ENCODE results near the gene DCP2.
"Not testable (repeated sequence)": the region's sequence is repeated elsewhere in the genome, so short reads cannot be mapped to it uniquely, and the experiment has no call there.

DCP2 gene

DNA sequence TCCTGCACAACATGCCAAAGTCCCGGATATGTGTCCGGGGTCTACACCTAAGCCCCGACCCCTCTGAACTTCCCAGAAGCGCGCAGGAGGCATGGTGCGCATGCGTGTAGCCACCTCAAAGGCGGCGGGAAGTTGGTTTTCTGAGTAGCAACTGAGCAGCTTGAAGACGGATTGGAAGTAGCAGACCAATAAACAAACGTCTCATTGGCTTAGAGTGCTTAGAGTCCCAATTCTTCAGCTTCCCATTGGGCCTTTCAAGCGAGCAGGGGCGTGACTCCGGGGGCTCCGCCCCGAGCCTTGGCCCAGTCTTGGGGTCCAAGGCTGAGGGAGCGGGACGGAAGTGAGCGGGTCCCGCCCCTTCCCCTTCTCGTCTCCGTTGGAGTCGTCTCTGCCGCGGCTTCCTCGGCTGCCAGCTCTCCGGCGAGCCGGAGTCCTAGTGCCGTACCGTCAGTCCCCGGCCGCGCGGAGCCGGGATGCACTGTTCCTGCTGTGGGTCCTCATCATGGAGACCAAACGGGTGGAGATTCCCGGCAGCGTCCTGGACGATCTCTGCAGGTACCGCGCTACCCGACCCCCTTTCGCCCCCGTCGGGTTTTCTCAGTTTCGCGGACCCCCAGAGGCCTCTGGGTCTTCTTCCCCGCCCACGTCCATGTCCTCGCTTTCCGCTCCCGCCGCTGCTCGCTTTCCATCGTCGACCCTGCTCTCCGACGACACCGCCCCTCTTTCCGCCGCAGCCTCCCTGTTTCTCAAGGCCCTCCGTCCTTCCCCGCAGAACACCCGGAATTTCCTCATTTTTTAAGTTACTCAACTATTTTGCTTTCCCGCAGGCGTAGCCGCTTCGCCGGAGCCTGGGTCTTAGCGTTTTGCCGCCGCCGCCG lies at the start of gene DCP2:
Gene DCP2 (plus strand): TSS at position 367 of the 878 bp plus-strand sequence. CDS start 136 bp downstream, at position 503.
- DNase-seq (ENCODE audit: low read depth in 3 of 3) = peak; percentile 83 to 88 (median 85)

DNA sequence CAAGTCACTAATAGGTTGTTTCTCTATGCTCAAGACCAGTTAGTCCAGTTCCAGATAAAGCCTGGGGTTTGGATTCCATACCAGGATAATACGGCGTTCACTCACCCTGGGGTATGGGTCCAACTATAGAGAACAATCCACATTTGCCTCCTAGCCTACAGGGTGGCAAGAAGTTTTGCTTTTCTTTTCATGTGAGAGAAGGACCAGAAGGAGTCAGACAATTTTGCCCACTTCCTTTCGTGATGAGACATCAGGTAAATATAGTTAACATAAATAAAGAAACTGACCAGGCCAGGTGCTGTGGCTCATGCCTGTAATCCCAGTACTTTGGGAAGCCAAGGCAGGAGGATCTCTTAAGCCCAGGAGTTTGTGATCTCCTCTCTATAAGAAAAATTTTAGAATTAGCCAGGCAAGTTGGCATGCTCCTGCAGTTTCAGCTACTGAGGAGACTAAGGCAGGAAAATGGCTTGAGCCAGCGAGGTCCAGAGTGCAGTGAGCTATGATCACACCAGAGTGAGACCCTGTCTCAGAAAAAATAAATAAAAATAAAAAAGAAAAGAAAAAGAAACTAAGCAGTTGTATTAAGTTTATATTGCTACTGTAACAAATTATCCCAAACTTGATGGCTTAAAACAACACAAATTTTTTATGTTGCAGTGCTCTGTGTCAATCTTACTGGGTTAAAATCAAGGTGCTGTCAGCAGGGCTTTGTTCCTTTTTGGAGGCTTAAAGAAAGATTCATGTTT lies 47.1 kb upstream of the DCP2 start:
- DNase-seq (ENCODE audit: low read depth in 3 of 3) = no peak

GRCh38 chr5:112930082-112930344 lies 46.6 kb upstream of the DCP2 start:
- DNase-seq (ENCODE audit: low read depth in 3 of 3) = no peak

GRCh38 chr5:112931473-112931872 lies 45.1 kb upstream of the DCP2 start:
- no peak for DNase-seq (ENCODE audit: low read depth in 3 of 3)

DNA sequence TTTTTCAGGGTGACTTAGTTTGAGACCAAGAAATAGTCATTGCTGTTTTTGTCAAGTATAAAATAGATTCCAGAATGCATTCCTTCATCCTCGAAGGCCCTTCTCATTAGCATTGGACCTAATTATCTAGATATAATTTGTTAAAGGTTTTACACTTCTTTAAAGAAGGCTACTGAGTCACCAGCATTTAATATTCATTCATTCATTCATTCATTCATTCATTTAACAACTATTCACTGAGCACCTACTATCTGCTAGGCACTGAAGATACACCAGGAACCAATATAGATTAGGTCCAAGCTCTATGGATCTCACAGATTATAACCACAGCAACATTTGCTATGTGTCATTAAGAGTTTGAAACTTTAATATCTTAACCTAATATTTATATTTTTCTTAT lies 43.5 kb upstream of the DCP2 start:
- no peak for DNase-seq (ENCODE audit: low read depth in 3 of 3)

DNA sequence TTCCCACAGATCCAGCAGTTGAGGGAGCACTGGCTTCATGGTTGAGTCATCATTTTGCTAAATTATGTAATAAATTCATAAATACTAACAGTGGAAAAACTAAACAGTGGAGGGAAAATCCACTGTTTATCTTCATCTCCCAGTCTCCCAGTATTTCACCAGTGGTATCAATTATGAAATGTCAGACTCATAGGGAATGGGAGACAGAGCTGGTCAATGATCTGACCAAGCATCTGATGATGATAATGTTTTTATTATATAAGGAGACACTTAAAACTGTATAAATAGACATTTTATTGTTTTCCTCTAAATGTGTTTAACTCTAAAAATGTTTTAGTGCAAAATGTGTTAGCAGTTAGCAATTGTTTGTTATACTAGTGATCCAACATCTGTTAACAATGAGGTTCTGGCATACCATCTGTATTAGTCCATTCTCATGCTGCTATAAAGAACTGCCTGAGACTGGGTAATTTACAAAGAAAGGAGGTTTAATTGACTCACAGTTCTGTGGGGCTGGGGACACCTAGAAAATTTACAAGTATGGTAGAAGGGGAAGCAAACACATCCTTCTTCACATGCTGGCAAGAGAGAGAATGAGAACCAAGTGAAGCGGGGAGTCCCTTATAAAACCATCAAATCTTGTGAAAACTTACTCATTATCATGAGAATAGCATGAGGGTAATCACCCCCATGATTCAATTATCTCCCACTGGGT lies 42.8 kb upstream of the DCP2 start:
- no peak for DNase-seq (ENCODE audit: low read depth in 3 of 3)

GRCh38 chr5:112934366-112934663 lies 42.3 kb upstream of the DCP2 start:
- DNase-seq (ENCODE audit: low read depth in 3 of 3) = no peak

- DNase-seq (ENCODE audit: low read depth in 3 of 3) = no peak
These were observed 40.9 kb upstream of the DCP2 start for GRCh38 chr5:112935675-112936074.

GRCh38 chr5:112938286-112938685 lies 38.3 kb upstream of the DCP2 start:
- DNase-seq (ENCODE audit: low read depth in 3 of 3) = no peak

GRCh38 chr5:112940670-112941069 lies 35.9 kb upstream of the DCP2 start:
- no peak for DNase-seq (ENCODE audit: low read depth in 3 of 3)

DNA sequence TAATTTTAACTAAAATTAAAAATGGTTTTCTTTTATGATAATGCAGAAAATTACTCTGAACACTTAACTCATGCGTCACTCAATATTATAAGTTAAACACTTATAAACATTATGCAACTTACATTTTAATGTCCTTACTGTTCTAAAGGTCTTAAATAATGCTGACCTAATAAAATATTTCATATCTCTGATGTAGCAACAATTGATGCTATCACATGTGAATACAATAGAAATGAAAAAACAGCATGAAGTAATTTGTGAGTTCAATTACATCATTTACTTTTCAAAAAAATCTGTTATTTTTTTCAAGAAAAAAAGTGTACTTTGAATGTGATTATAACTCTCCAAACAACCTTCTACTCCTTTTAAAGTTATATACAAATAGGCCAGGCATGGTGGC lies 28.1 kb upstream of the DCP2 start:
- DNase-seq (ENCODE audit: low read depth in 3 of 3) = no peak

- DNase-seq (ENCODE audit: low read depth in 3 of 3) = no peak
These were observed 25.4 kb upstream of the DCP2 start for GRCh38 chr5:112951124-112951702.

DNA sequence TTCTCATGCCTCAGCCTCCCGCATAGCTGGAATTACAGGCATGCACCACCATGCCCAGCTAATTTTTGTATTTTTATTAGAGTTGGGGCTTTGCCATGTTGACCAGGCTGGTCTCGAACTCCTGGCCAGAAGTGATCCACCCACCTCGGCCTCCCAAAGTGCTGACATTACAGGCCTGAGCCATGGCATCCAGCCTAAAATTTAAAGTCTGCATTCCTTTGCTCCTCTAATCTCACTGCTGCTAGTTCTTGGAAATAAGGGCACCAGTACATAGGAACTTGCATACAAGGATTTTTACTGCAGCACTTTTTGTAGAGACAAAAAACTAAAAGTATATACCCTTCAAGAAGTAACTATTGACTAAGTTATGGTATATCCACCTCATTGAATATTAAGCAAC lies 20.0 kb upstream of the DCP2 start:
- DNase-seq (ENCODE audit: low read depth in 3 of 3) = no peak

DNA sequence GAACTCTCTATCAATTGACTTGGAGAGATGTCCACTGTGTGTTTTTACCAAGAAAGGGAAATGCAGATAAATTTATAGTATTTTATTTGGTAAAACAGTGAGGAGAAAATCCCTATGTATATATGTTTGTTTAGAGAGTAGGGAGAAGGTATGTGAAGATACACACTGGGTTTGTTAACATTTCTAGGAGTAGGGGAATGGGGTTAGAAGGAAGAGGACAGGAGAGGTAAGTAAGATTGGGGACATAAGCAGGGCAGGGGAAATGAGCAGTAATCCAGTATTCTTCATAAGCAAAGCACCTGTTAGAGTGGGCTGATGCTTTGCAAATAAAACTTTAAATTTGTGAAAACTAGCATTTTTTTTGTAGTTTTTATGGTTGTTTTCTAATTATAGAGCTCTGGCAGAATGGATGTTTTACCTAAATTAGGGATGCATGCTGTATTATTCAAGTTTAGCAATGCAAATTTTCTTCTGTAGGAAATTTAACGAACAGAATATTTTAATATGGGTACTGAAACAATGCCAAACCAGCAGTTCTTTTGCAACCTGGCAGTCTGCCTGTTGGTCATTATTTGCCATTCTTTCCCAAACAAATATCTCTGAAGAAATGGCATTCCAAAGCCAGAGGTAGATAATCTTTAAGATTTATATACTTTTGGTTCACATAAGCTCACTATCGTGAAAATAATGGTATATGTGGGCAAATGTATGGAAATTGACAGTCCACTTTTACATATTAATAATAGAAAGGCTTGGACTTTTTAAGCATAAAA lies 19.4 kb upstream of the DCP2 start:
- no peak for DNase-seq (ENCODE audit: low read depth in 3 of 3)

DNA sequence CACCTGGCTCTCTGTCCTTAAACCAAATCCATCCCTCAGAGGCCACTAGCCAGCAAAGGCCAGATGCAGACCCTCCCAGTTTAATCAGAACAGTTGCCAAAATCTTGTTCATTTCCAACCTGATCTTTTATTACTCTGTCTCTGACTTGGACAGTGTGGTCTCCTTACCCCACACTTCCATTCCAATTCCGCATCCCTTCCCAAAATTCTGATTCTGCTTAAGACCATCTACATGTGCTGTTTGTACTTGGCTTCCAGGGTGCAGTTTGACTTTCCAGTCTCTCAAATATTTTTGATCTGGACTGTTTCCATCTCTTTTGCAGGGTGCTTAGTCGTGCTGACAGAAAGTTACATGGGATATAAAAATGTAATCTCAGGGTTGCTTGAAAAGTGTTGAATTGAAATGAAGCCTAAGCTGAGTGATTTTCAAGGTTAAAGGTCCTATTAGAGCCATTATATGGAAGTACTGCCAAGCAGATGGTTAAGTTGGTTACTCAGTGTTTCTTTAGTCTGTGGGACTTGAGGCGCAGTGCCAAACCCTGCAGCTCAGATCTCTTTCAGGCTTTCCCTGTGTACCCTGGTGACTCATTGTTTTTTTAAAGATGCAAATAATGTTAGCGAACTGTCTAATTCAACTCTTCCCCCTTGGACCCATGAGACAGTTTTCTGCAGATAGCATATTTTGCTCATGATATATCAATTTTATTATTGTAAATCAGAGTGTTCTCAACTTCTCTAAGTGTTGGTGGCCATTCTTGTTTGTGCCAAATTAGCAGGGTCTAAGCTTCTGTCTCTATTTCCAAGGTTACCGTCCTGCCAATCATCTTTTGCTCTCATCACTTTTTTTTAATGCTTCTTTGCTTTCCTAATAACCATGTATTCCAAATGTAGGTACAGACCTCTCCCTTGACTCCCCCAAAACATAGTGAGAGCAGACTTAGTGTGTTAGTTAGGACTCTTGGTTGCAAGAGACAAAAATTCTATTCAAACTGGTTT lies 18.2 kb upstream of the DCP2 start:
- no peak for DNase-seq (ENCODE audit: low read depth in 3 of 3)

DNA sequence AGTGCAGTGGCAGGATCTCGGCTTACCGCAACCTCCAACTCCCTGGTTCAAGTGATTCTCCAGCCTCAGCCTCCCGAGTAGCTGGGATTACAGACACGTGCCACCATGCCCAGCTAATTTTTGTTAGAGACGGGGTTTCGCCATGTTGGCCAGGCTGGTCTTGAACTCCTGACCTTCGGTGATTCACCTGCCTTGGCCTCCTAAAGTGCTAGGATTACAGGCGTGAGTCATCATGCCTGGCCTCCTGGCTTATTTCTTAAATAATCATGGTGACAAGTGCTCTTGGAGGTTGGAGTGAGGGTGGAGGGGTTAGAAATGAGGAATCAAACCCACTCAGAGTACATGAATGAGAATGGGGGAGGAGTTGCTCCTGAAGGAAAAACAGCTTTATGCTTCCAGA lies 16.7 kb upstream of the DCP2 start:
- DNase-seq (ENCODE audit: low read depth in 3 of 3) = not testable (repeated sequence)

DNA sequence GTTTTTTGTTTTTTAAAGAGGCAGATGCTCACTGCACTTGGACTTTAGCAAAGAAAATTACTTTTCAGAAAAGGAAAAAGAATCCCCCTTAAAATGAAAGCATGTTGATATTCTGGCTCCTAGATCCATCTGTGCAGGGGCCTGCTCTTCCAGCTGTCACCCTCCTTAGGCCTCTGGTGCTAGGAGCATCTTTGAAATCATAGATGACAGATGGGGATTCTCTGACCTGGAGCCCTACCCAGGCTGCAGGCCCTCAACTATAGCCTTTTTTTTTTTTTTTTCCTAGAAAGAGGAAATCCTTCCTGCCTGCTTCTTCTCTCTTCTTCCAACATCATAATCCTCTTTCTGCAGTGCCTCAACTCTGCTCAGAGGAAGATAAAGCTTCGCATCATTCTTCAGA lies 16.3 kb upstream of the DCP2 start:
- no peak for DNase-seq (ENCODE audit: low read depth in 3 of 3)

DNA sequence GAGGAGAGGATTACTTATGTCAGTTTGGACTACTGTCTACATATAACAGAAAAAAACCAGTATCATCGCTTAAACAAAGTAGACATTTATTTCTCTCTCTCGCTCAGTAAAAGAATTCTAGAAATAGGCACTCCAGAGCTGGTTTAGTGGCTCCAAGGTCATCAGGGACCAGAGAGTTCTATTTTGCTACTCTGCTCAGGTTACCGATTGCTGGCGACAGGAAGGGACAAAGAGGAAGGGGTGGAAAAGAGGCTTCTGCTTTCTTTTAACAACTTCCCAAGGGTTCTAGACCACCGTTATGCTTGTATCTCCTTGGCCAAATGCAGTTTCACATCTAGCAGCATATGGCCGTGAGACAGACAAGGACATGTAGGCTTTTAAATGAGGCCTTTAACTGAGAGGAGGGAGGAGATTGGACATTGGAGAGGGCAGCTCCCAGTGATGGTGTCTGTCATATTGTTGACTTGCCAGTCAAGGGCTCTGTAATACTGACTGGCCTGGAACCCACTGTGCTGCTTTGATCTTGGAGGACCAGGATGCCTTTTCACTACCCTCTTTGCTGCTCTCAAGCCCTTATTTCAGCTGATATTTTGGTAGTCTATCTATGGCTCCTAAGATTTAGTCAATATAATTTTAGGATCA lies 15.6 kb upstream of the DCP2 start:
- no peak for DNase-seq (ENCODE audit: low read depth in 3 of 3)

- not testable (repeated sequence) for DNase-seq (ENCODE audit: low read depth in 3 of 3)
These were observed 13.2 kb upstream of the DCP2 start for GRCh38 chr5:112963374-112963733.

DNA sequence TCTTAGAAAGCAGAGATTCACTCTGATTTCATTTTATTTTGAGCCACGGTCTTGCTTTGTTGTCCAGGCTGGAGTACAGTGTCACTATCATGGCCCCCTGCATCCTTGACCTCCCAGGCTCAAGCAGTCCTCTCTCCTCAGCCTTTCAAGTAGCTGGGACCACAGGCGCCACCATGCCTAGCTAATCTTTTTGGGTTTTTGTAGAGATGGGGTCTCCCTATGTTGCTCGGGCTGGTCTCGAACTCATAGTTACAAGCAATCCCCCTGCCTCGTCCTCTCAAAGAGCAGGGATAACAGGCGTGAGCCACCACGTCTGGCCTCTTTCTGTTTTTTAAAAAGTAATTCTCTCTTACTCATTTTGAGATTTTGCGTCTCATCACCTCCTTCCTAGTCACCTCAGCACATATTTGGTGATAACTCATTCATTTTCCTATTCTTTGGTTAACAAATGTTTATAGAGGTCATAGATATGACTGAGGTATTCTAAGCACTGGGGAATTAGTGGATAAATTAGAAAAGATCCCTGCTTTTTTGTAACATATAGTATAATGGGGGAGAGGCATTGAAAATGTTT lies 10.8 kb upstream of the DCP2 start:
- DNase-seq (ENCODE audit: low read depth in 3 of 3) = no peak

Data from stimulated activated CD4-positive, alpha-beta T cell treated with anti-CD3 and anti-CD28 coated beads, TNF-alpha, amount 100 ng/mL, for 4 hours (primary cell).